ENCODE data around the gene GAL3ST2. TPM values are rescaled to one million over a fixed set of nuclear protein-coding genes. Genes with fewer than 3 reads are reported as not detected.
"Not testable (repeated sequence)": the region's sequence is repeated elsewhere in the genome, so short reads cannot be mapped to it uniquely, and the experiment has no call there.

Gene GAL3ST2
- total RNA-seq, 1 donor from 2014 or later: 0.84 TPM

DNA sequence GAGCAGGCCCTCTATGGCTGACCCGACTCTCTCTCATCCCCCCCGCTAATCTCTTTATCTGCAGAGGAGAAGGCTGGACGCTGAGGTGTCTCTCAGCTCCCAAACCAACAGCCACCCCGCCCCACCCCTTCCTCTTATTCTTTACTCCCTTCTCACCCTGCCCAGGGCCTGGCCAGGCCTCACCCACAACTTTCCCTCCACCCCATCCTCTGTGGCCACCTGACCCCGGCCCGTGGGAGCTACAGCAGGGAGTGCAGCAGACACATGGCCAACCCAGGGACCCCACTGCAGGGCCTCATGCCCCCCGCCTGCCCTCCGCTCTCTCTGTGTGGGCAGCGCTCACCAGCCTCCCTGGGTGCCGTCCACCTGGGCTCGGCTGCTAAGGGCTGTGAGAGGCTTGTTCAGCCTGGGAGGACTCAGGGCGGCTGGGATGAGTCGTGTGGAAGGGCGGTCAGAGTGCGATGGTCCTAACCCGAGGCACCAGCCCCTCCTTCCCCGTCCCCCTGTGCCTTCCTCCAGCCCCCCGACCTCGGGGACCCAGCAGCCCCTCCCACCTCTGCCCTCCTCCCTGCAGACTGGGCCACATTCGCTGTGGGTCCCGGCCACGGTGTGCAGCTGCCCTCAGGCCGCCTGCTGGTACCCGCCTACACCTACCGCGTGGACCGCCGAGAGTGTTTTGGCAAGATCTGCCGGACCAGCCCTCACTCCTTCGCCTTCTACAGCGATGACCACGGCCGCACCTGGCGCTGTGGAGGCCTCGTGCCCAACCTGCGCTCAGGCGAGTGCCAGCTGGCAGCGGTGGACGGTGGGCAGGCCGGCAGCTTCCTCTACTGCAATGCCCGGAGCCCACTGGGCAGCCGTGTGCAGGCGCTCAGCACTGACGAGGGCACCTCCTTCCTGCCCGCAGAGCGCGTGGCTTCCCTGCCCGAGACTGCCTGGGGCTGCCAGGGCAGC lies 39.1 kb downstream of the GAL3ST2 start:
- Mint-ChIP-seq H3K27ac (no peak overlapping the region), H3K36me3 (ENCODE audit: insufficient read depth) (no peaks in the 10 kb centered on the region), H3K27me3 (peaks cover 4% of the 10 kb centered on the region), H3K4me3 (ENCODE audit: low read depth) (no peak overlapping the region), H3K9me3 (ENCODE audit: low read depth) (no peaks in the 10 kb centered on the region), H3K4me1 (ENCODE audit: low read depth) (no peaks in the 10 kb centered on the region)
- TF ChIP-seq, protein P1, sequence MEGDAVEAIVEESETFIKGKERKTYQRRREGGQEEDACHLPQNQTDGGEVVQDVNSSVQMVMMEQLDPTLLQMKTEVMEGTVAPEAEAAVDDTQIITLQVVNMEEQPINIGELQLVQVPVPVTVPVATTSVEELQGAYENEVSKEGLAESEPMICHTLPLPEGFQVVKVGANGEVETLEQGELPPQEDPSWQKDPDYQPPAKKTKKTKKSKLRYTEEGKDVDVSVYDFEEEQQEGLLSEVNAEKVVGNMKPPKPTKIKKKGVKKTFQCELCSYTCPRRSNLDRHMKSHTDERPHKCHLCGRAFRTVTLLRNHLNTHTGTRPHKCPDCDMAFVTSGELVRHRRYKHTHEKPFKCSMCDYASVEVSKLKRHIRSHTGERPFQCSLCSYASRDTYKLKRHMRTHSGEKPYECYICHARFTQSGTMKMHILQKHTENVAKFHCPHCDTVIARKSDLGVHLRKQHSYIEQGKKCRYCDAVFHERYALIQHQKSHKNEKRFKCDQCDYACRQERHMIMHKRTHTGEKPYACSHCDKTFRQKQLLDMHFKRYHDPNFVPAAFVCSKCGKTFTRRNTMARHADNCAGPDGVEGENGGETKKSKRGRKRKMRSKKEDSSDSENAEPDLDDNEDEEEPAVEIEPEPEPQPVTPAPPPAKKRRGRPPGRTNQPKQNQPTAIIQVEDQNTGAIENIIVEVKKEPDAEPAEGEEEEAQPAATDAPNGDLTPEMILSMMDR (IDR thresholded peaks at IDR 0.05; ENCODE audit: unreplicated experiment): no peak
- no peak for DNase-seq (ENCODE audit: low spot score, unreplicated experiment)

DNA sequence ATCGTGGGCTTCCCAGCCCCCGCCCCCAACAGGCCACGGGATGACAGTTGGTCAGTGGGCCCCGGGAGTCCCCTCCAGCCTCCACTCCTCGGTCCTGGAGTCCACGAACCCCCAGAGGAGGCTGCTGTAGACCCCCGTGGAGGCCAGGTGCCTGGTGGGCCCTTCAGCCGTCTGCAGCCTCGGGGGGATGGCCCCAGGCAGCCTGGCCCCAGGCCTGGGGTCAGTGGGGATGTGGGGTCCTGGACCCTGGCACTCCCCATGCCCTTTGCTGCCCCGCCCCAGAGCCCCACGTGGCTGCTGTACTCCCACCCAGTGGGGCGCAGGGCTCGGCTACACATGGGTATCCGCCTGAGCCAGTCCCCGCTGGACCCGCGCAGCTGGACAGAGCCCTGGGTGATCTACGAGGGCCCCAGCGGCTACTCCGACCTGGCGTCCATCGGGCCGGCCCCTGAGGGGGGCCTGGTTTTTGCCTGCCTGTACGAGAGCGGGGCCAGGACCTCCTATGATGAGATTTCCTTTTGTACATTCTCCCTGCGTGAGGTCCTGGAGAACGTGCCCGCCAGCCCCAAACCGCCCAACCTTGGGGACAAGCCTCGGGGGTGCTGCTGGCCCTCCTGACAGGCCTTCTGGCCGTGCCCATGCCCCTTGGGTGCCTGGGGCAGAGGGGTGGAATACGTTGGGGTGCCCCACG lies 40.0 kb downstream of the GAL3ST2 start:
- Mint-ChIP-seq H3K27me3 (peaks cover 4% of the 10 kb centered on the region), H3K27ac (no peak overlapping the region), H3K9me3 (ENCODE audit: low read depth) (no peaks in the 10 kb centered on the region), H3K36me3 (ENCODE audit: insufficient read depth) (no peaks in the 10 kb centered on the region), H3K4me3 (ENCODE audit: low read depth) (no peak overlapping the region), H3K4me1 (ENCODE audit: low read depth) (no peaks in the 10 kb centered on the region)
- TF ChIP-seq, protein P1 (IDR thresholded peaks at IDR 0.05; ENCODE audit: unreplicated experiment): no peak
- DNase-seq (ENCODE audit: low spot score, unreplicated experiment): no peak

DNA sequence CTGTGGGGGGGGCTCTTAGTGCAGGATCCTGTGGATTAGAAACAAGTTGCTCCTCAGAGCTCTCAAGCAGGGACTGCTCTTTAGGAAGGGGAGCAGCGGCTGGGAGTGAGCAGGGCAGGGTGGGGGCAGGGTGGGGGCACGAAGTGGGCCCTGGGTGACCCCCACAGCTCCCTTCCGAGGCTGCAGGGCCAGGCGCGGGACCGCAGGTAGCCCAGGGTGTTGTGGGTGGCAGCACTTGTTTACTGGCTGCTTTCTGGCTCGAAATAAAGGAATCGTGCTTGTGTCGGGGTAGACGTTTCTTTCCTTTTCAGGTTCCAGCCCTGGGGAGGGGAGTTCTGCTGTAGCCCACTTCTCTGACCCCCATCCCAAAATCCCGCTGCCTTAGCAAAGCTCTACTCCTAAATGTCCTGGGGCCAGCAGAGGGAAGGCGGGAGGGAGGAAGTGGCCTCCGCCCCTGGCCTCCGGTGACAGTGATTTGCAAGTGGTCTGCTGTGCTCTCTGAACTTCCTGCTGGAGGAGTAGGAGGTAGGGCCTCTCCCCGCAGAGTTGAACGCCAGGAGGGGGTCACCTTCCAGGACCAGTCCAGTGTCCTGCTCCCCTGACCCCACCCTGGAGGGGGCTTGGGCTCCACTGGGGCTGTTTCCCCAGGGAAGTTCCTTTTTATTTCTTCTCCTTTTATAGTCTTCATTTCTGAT lies 40.7 kb downstream of the GAL3ST2 start:
- Mint-ChIP-seq H3K9me3 (ENCODE audit: low read depth) (no peaks in the 10 kb centered on the region), H3K4me3 (ENCODE audit: low read depth) (no peak overlapping the region), H3K27ac (no peak overlapping the region), H3K27me3 (peaks cover 4% of the 10 kb centered on the region), H3K36me3 (ENCODE audit: insufficient read depth) (no peaks in the 10 kb centered on the region), H3K4me1 (ENCODE audit: low read depth) (no peaks in the 10 kb centered on the region)
- TF ChIP-seq, protein P1 (IDR thresholded peaks at IDR 0.05; ENCODE audit: unreplicated experiment): no peak
- no peak for DNase-seq (ENCODE audit: low spot score, unreplicated experiment)

DNA sequence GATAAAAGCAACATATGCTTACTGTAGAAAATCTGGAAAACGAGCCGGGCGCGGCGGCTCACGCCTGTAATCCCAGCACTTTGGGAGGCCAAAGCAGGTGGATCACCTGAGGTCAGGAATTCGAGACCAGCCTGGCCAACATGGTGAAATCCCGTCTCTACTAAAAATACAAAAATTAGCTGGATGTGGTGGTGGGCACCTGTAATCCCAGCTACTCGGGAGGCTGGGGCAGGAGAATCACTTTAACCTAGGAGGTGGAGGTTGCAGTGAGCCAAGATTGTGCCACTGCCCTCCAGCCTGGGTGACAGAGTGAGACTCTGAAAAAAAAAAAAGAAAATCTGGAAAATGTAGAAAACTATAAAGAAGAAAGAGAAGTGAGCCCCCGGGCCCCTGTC lies 41.2 kb downstream of the GAL3ST2 start:
- not testable (repeated sequence) for H3K4me3 Mint-ChIP-seq (ENCODE audit: low read depth); H3K27me3 Mint-ChIP-seq; H3K27ac Mint-ChIP-seq; H3K9me3 Mint-ChIP-seq (ENCODE audit: low read depth); H3K36me3 Mint-ChIP-seq (ENCODE audit: insufficient read depth); H3K4me1 Mint-ChIP-seq (ENCODE audit: low read depth); DNase-seq (ENCODE audit: low spot score, unreplicated experiment)

DNA sequence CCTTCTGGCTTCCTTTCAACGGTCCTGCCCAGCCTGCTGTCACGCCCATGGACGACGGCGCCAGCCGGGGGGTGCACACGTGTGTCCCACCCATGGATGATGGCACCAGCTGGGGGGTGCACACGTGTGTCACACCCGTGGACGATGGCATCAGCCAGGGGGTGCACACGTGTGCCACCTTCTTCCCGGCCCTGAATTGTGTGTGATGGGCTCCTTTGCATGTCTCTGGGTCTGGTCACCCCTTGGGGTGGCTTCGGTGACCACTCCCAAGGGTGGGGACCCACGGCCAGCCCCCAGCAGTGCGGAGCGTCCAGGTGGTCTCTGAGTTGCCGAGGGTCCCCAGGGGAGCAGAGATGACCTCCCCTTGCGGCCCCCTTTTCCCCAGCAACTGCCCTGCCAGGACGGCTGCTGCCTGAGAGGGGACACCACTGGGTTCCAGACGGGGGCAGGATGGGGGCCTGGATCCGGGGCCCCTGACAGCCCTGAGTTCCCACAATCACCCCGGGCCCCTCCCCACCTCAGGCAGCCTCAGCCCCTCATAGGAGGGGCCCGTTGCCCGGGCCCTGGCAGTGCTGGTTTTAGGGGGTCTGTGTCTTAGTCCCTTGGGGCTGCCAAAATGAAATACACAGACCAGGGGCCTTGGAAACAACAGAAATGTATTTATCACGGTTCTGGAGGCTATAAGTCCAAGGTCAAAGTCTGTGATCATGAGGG lies 41.8 kb downstream of the GAL3ST2 start:
- DNase-seq (ENCODE audit: low spot score, unreplicated experiment): no peak
- H3K9me3 Mint-ChIP-seq (ENCODE audit: low read depth): no peaks in the 10 kb centered on the region
- TF ChIP-seq, protein P1 (IDR thresholded peaks at IDR 0.05; ENCODE audit: unreplicated experiment): no peak
- H3K4me3 Mint-ChIP-seq (ENCODE audit: low read depth): no peak overlapping the region
- H3K27me3 Mint-ChIP-seq: peaks cover 11% of the 10 kb centered on the region
- no peaks in the 10 kb centered on the region for H3K36me3 Mint-ChIP-seq (ENCODE audit: insufficient read depth)
- no peak overlapping the region for H3K27ac Mint-ChIP-seq
- no peaks in the 10 kb centered on the region for H3K4me1 Mint-ChIP-seq (ENCODE audit: low read depth)

All from progenitor cell of endocrine pancreas (in vitro differentiated cells).